ENCODE results near the gene UQCRC1.
A peak's percentile ranks its signal among the peaks of the same experiment; 100 is the strongest.
"Not testable (repeated sequence)": the region's sequence is repeated elsewhere in the genome, so short reads cannot be mapped to it uniquely, and the experiment has no call there.

The UQCRC1 gene

GRCh38 chr3:48560648-48561018 is 48.8 kb downstream of the UQCRC1 start:
- no peaks in the 10 kb centered on the region for H3K27me3 ChIP-seq (ENCODE audit: low read depth, low read length)
- H3K36me3 ChIP-seq (ENCODE audit: control insufficient read depth in 1 of 2, insufficient read depth in 2 of 2, low read length in 2 of 2): peaks cover 0 to 4% of the 10 kb centered on the region in 2 donors
- H3K9me3 ChIP-seq (ENCODE audit: control insufficient read depth in 1 of 2, low read length in 2 of 2): no peaks in the 10 kb centered on the region
- peak overlapping the region; percentile 30 to 61 for H3K4me3 ChIP-seq (ENCODE audit: low read depth in 1 of 2, low read length in 2 of 2)
- H3K27ac ChIP-seq (ENCODE audit: low read length): no peak overlapping the region
- peaks cover 8 to 42% of the 10 kb centered on the region in 2 donors for H3K4me1 ChIP-seq (ENCODE audit: control insufficient read depth in 1 of 2, insufficient read depth in 2 of 2, low read length in 2 of 2)

- Histone ChIP-seq H3K36me3 (ENCODE audit: control insufficient read depth in 1 of 2, insufficient read depth in 2 of 2, low read length in 2 of 2) (peaks cover 0 to 1% of the 10 kb centered on the region in 2 donors), H3K9me3 (ENCODE audit: control insufficient read depth in 1 of 2, low read length in 2 of 2) (no peaks in the 10 kb centered on the region), H3K4me3 (ENCODE audit: low read depth in 1 of 2, low read length in 2 of 2) (no peak overlapping the region), H3K27ac (ENCODE audit: low read length) (no peak overlapping the region), H3K4me1 (ENCODE audit: control insufficient read depth in 1 of 2, insufficient read depth in 2 of 2, low read length in 2 of 2) (peaks cover 12 to 42% of the 10 kb centered on the region in 2 donors), H3K27me3 (ENCODE audit: low read depth, low read length) (no peaks in the 10 kb centered on the region)
Observed at GRCh38 chr3:48558493-48559134, 50.8 kb downstream of the UQCRC1 start.

GRCh38 chr3:48556796-48557626 is 52.4 kb downstream of the UQCRC1 start, which contains the start of gene PFKFB4:
Gene PFKFB4, minus strand, starts transcription at chr3:48556803. Its CDS starts 26 bp downstream, at chr3:48556777.
- peak within 1 kb of the TSS; percentile 74 to 86 for H3K4me3 ChIP-seq (ENCODE audit: low read depth in 1 of 2, low read length in 2 of 2)
- H3K36me3 ChIP-seq (ENCODE audit: control insufficient read depth in 1 of 2, insufficient read depth in 2 of 2, low read length in 2 of 2): no peaks in the 10 kb centered on the region
- peak within 1 kb of the TSS; percentile 62 for H3K27ac ChIP-seq (ENCODE audit: low read length)
- no peaks in the 10 kb centered on the region for H3K27me3 ChIP-seq (ENCODE audit: low read depth, low read length)
- H3K4me1 ChIP-seq (ENCODE audit: control insufficient read depth in 1 of 2, insufficient read depth in 2 of 2, low read length in 2 of 2): peaks cover 12 to 42% of the 10 kb centered on the region in 2 donors
- H3K9me3 ChIP-seq (ENCODE audit: control insufficient read depth in 1 of 2, low read length in 2 of 2): no peaks in the 10 kb centered on the region

- Histone ChIP-seq H3K27ac (ENCODE audit: low read length) (peak overlapping the region; percentile 62), H3K4me1 (ENCODE audit: control insufficient read depth in 1 of 2, insufficient read depth in 2 of 2, low read length in 2 of 2) (peaks cover 12 to 39% of the 10 kb centered on the region in 2 donors), H3K4me3 (ENCODE audit: low read depth in 1 of 2, low read length in 2 of 2) (peak overlapping the region; percentile 42 to 86), H3K36me3 (ENCODE audit: control insufficient read depth in 1 of 2, insufficient read depth in 2 of 2, low read length in 2 of 2) (no peaks in the 10 kb centered on the region), H3K27me3 (ENCODE audit: low read depth, low read length) (no peaks in the 10 kb centered on the region), H3K9me3 (ENCODE audit: control insufficient read depth in 1 of 2, low read length in 2 of 2) (no peaks in the 10 kb centered on the region)
Observed at GRCh38 chr3:48555949-48556795, 53.3 kb downstream of the UQCRC1 start.

- Histone ChIP-seq H3K4me1 (ENCODE audit: control insufficient read depth in 1 of 2, insufficient read depth in 2 of 2, low read length in 2 of 2) (peaks cover 9 to 32% of the 10 kb centered on the region in 2 donors), H3K4me3 (ENCODE audit: low read depth in 1 of 2, low read length in 2 of 2) (peak overlapping the region in 1 of 2 donors; percentile 42), H3K27ac (ENCODE audit: low read length) (no peak overlapping the region)
Observed at GRCh38 chr3:48555231-48555948, 54.1 kb downstream of the UQCRC1 start.

GRCh38 chr3:48553886-48554845 is 55.3 kb downstream of the UQCRC1 start:
- H3K27me3 ChIP-seq (ENCODE audit: low read depth, low read length): no peaks in the 10 kb centered on the region
- peaks cover 0 to 4% of the 10 kb centered on the region in 2 donors for H3K36me3 ChIP-seq (ENCODE audit: control insufficient read depth in 1 of 2, insufficient read depth in 2 of 2, low read length in 2 of 2)
- peaks cover 4 to 23% of the 10 kb centered on the region in 2 donors for H3K4me1 ChIP-seq (ENCODE audit: control insufficient read depth in 1 of 2, insufficient read depth in 2 of 2, low read length in 2 of 2)
- no peak overlapping the region for H3K4me3 ChIP-seq (ENCODE audit: low read depth in 1 of 2, low read length in 2 of 2)
- H3K27ac ChIP-seq (ENCODE audit: low read length): no peak overlapping the region
- no peaks in the 10 kb centered on the region for H3K9me3 ChIP-seq (ENCODE audit: control insufficient read depth in 1 of 2, low read length in 2 of 2)

More at GRCh38 chr3:48555231-48555948, 54.1 kb downstream of the UQCRC1 start:
- Histone ChIP-seq H3K27me3 (ENCODE audit: low read depth, low read length) (no peaks in the 10 kb centered on the region), H3K9me3 (ENCODE audit: control insufficient read depth in 1 of 2, low read length in 2 of 2) (no peaks in the 10 kb centered on the region), H3K36me3 (ENCODE audit: control insufficient read depth in 1 of 2, insufficient read depth in 2 of 2, low read length in 2 of 2) (no peaks in the 10 kb centered on the region)

GRCh38 chr3:48553361-48553760 is 56.1 kb downstream of the UQCRC1 start:
- no peaks in the 10 kb centered on the region for H3K9me3 ChIP-seq (ENCODE audit: control insufficient read depth in 1 of 2, low read length in 2 of 2)
- no peak overlapping the region for H3K4me3 ChIP-seq (ENCODE audit: low read depth in 1 of 2, low read length in 2 of 2)
- no peaks in the 10 kb centered on the region for H3K27me3 ChIP-seq (ENCODE audit: low read depth, low read length)
- H3K27ac ChIP-seq (ENCODE audit: low read length): no peak overlapping the region
- peaks cover 4 to 22% of the 10 kb centered on the region in 2 donors for H3K4me1 ChIP-seq (ENCODE audit: control insufficient read depth in 1 of 2, insufficient read depth in 2 of 2, low read length in 2 of 2)
- H3K36me3 ChIP-seq (ENCODE audit: control insufficient read depth in 1 of 2, insufficient read depth in 2 of 2, low read length in 2 of 2): peaks cover 0 to 4% of the 10 kb centered on the region in 2 donors

GRCh38 chr3:48552111-48552951 is 57.1 kb downstream of the UQCRC1 start:
- no peak overlapping the region for H3K4me3 ChIP-seq (ENCODE audit: low read depth in 1 of 2, low read length in 2 of 2)
- H3K4me1 ChIP-seq (ENCODE audit: control insufficient read depth in 1 of 2, insufficient read depth in 2 of 2, low read length in 2 of 2): peaks cover 4 to 15% of the 10 kb centered on the region in 2 donors
- H3K27ac ChIP-seq (ENCODE audit: low read length): no peak overlapping the region
- no peaks in the 10 kb centered on the region for H3K9me3 ChIP-seq (ENCODE audit: control insufficient read depth in 1 of 2, low read length in 2 of 2)
- peaks cover 0 to 4% of the 10 kb centered on the region in 2 donors for H3K36me3 ChIP-seq (ENCODE audit: control insufficient read depth in 1 of 2, insufficient read depth in 2 of 2, low read length in 2 of 2)
- H3K27me3 ChIP-seq (ENCODE audit: low read depth, low read length): no peaks in the 10 kb centered on the region

GRCh38 chr3:48551651-48552050 is 57.8 kb downstream of the UQCRC1 start:
- peaks cover 4 to 11% of the 10 kb centered on the region in 2 donors for H3K4me1 ChIP-seq (ENCODE audit: control insufficient read depth in 1 of 2, insufficient read depth in 2 of 2, low read length in 2 of 2)
- not testable (repeated sequence) for H3K4me3 ChIP-seq (ENCODE audit: low read depth in 1 of 2, low read length in 2 of 2); H3K36me3 ChIP-seq (ENCODE audit: control insufficient read depth in 1 of 2, insufficient read depth in 2 of 2, low read length in 2 of 2); H3K27me3 ChIP-seq (ENCODE audit: low read depth, low read length); H3K9me3 ChIP-seq (ENCODE audit: control insufficient read depth in 1 of 2, low read length in 2 of 2); H3K27ac ChIP-seq (ENCODE audit: low read length)

Data from muscle layer of duodenum (tissue), 2 donors.